GM18519 (cell line): Measurements from ENCODE around the gene TFCP2.
"Not testable (repeated sequence)": the region's sequence is repeated elsewhere in the genome, so short reads cannot be mapped to it uniquely, and the experiment has no call there.

Experiments
- ATAC-seq: cut with Tn5 transposase; IDR thresholded peaks from one replicate; pipeline ENCODE4 v1.9.1; 2021; ENCODE audit warnings: mild to moderate bottlenecking, moderate library complexity; ENCODE audit not compliant: unreplicated experiment, low FRiP score

The TFCP2 gene

GRCh38 chr12:51172515-51173431 lies at the start of gene TFCP2:
TFCP2 (minus strand) TSS chr12:51173135; CDS start chr12:51172422, 713 bp downstream.
- ATAC-seq, result peak; percentile 92

- ATAC-seq, result no peak
Observed at GRCh38 chr12:51222461-51222860, 49.5 kb upstream of the TFCP2 start.

- ATAC-seq, result not testable (repeated sequence)
Observed at GRCh38 chr12:51219857-51220256, 46.9 kb upstream of the TFCP2 start.

- ATAC-seq, result no peak
Observed at GRCh38 chr12:51219322-51219721, 46.4 kb upstream of the TFCP2 start.

- no peak for ATAC-seq
Observed at GRCh38 chr12:51218607-51219161, 45.7 kb upstream of the TFCP2 start.

- no peak for ATAC-seq
Observed at GRCh38 chr12:51217968-51218606, 45.2 kb upstream of the TFCP2 start, which contains the start of gene POU6F1. POU6F1 (minus strand) TSS chr12:51218062; CDS start chr12:51206836, 11,226 bp downstream.

- ATAC-seq, result no peak
Observed at GRCh38 chr12:51217133-51217967, 44.4 kb upstream of the TFCP2 start.

- ATAC-seq, result no peak
Observed at GRCh38 chr12:51216642-51217041, 43.7 kb upstream of the TFCP2 start.

GRCh38 chr12:51214895-51215294 lies 42.0 kb upstream of the TFCP2 start:
- no peak for ATAC-seq

- ATAC-seq, result no peak
Observed at GRCh38 chr12:51210690-51211395, 37.9 kb upstream of the TFCP2 start.

- ATAC-seq, result no peak
Observed at GRCh38 chr12:51209259-51209658, 36.3 kb upstream of the TFCP2 start.

GRCh38 chr12:51208016-51208660 lies 35.2 kb upstream of the TFCP2 start:
- no peak for ATAC-seq

- no peak for ATAC-seq
Observed at GRCh38 chr12:51205350-51205749, 32.4 kb upstream of the TFCP2 start.

GRCh38 chr12:51202718-51203117 lies 29.8 kb upstream of the TFCP2 start:
- ATAC-seq, result no peak

- no peak for ATAC-seq
Observed at GRCh38 chr12:51200806-51201205, 27.9 kb upstream of the TFCP2 start.

GRCh38 chr12:51200156-51200555 lies 27.2 kb upstream of the TFCP2 start:
- no peak for ATAC-seq

- ATAC-seq, result no peak
Observed at GRCh38 chr12:51199366-51199945, 26.5 kb upstream of the TFCP2 start.

GRCh38 chr12:51198568-51199365 lies 25.8 kb upstream of the TFCP2 start:
- no peak for ATAC-seq
